GM18511 (cell line): ENCODE data around the gene RYR2.

Experiments
- ATAC-seq: cut with Tn5 transposase; IDR thresholded peaks from one replicate; pipeline ENCODE4 v1.9.1; 2021; ENCODE audit warnings: mild to moderate bottlenecking, moderate library complexity; ENCODE audit not compliant: unreplicated experiment

RYR2 gene

DNA sequence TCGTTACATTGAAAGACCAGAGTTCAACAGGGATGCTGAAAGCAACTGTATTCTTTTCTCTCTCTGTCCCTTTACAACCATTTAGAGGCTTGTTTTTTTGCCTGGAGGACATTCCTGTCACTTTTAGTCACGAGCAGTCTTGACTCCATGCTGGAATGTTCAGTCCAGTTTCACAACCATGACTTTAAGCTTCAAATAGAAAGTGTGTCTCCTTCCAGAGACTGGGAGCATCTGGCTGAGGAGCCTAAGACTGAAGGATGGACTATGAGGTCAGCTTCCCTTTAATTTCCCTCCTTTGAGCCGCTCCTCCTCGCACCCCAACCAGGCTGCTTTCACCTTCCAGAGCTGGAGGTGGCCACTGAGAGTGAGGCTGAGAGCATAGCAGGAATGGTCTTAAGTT, 10.5 kb upstream of the RYR2 start:
- ATAC-seq = no peak

DNA sequence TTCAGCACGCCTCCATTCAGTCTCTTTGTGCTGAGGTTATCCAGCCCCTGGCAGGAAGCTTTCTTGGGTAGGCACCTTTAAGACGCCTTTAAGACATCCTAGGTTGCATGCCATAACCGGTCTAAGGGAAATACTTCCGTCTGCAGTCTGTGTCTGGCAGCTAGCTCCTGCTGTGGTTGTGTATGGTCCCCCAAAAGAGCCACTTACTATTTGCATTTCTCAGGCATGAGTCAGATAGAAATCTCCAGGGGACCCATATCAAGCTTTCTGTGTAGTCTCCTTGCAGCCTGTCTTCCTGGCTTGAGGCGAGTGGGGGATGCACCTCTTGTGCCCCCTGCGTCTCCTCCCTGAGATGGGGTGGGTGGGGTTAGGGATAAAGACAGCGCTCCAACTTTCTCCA, 10.0 kb upstream of the RYR2 start:
- ATAC-seq = peak; percentile 74

DNA sequence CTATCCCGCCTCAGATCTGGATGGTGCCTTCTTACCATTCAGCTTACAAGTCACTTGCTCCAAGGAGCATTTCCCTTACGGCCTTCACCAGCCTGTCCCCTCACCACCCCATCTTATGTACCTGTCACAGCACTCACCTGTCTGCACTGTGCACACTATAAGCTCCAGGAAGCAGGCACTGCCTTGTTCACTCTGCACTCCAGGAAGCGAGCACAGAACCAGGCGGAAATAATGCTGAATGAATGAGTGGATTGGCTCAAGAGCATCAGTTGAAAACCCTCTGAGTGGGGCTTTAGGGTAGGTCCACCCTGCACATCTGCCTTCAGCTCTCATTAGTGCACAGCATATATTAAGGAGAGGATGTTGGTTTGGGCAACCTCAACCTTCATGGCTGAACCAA, 8.9 kb upstream of the RYR2 start:
- no peak for ATAC-seq

DNA sequence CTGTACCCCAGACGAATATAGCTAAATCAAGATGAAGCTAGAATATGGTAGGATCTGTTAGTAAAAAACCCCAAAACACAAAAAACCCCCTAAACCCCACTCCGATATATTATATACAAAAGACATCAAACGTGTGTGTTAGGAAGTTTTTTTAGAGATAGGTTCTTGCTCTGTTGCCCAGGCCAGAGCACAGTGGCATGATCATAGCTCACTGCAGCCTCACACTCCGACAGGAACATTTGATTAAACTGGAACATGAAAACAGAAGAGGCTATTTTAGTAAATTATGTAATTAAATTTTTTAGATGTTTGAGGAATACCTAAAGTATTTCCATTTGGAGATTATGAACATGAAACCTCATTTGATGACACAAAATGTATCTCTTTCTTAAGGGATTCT, 8.2 kb upstream of the RYR2 start:
- no peak for ATAC-seq

DNA sequence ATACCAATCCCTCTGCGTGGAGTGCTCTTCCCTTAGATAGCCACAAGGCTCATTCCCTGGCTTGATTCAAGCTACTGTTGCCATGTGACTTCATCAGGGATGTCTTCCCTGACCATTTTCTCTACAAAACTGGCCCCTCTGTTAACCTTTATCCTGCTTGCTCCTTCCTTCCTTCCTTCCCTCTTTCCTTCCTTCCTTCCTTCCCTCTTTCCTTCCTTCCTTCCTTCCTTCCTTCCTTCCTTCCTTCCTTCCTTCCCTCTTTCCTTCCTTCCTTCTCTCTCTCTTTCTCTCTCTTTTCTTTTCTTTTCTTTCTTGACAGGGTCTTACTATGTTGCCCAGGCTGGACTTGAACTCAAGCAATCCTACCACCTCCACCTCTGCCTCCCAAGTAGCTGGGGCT, 6.2 kb upstream of the RYR2 start:
- no peak for ATAC-seq

DNA sequence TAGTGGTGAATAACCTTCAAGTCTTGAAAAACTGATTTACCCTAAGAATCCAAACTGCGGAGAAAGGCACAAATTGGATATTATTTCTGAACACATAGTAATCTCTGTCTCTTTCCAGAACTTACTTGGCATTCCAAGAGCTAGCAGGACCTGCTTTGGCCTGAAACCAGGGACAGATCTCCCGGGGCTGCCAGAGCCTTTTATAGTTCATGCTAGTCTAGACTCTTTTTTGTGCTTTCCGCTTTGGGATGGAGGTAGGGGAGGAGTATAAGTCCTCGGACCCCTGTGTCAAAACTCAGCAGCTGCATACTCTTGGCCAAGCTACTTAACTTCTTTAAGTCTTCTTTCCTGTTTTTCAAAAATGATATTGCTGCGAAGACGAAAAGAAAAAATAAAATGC, 3.8 kb upstream of the RYR2 start:
- ATAC-seq = no peak

DNA sequence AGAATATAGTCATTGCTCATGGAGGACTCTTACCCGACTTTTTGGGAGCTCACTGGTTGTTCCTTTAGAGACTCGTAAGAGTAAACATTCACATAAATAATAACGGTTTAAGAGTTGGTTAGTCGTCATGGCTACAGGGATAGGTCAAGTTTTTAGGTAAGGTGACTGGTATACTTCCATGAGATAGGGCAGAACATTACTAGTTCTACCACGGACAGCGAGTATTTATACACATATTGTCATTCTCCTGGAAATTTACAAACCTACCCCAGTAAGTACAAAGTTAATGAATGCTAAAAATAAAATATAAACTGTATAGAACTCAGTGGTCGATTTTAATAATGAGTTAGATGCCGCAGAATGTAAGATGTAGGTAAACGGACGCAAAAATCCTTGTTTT, 1.2 kb upstream of the RYR2 start:
- no peak for ATAC-seq

DNA sequence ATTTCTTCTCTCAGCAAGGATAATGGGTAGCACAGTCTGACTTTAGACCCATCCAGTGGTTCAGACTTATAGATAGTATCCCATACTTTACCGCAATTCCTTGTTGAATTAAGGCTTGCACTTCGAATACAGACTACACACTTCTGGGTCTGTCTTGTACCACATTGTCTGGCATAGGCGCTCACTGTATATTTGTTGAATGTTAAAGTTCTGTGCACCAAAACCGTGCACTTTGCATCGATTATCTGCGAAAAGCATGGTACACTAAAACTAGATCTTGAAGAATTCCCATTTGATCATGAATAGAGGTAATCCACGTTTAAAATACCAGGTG, 556 bp upstream of the RYR2 start:
- no peak for ATAC-seq

DNA sequence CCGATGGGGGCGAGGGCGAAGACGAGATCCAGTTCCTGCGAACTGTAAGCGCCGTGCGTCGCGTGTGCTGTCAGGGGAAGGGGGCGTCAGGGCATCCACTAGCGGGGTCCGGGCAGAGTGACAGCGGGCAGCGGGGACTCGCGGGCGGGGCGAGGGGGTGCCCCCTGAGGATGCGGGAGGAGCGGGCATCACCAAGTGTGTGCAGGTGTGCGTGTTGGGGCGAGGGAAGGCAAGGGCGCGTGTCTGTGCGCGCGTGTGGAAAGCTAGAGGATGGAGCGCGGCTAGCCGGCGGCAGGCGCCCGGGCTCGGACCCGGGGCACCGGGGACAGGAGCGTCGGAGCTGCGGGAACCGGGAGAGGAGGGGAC, 525 bp downstream of the RYR2 start:
- ATAC-seq = no peak

DNA sequence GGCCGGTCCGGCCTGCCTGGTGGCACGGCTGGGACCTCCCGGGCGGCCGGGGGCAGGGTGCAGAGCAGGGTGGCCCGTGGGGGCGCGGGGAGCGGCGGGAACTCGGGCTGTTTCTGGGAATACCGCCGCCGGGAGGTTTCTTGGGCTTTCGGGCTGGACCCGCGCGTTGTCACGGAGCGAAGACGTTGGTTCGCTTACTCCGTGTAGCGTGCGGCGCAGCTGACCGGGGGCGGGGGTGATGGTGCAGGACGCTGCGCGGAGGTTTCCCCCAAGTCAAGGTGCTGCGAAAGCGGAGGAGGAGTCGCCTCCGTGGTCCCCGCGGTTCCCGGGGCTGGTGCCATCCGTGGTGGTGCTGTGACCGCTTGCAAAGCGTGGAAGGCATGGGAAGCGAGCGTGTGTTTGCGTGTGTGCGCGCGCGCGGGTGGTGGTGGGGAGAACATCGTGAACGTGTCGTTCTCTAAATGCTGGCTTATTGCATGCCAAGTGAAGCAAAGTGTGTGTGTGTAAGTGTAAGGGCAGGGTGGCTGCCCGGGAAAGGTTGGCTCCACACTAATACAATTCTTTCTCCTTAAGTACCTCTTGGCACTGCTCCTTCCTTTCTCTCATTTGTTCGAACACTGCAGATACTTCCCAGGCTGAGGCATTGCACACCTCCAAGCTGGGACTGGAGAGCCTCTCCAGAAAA, 1.1 kb downstream of the RYR2 start:
- no peak for ATAC-seq

DNA sequence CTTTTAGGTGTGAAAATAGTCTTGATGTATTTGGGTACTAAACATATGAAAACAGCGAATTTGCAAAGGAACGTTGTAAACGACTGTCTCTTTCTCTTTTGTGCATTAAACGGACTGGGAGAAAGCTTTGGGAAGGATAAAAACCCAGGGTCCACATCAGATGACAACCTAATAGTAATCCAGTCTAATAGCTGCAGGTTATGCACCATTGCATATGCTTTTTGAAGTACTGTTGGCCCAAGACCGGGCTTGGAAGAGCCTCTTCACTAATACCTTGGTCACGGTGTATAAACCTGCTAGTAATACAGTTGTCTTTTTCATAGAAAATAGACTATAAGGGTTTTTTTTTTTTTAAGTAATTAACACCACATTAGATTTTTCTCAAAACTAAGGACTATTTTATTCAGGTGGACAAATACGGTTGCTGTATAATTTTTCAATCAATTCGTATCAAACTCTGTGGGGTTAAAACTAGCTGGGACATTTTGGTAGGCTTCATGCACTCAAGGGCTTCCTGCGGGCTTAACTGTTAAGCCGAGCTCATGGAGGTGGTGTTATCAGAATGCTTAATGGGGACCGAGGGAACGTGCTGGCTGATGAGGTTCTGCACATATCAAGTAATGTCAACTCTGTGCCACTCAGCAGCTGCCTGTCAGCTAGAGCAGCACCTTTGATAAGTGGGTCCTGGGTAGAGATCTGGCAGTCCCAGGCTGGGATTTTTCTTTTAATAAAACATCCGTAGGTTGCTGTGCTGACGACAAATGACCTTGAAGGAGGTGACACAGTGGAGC, 2.1 kb downstream of the RYR2 start:
- ATAC-seq = no peak

DNA sequence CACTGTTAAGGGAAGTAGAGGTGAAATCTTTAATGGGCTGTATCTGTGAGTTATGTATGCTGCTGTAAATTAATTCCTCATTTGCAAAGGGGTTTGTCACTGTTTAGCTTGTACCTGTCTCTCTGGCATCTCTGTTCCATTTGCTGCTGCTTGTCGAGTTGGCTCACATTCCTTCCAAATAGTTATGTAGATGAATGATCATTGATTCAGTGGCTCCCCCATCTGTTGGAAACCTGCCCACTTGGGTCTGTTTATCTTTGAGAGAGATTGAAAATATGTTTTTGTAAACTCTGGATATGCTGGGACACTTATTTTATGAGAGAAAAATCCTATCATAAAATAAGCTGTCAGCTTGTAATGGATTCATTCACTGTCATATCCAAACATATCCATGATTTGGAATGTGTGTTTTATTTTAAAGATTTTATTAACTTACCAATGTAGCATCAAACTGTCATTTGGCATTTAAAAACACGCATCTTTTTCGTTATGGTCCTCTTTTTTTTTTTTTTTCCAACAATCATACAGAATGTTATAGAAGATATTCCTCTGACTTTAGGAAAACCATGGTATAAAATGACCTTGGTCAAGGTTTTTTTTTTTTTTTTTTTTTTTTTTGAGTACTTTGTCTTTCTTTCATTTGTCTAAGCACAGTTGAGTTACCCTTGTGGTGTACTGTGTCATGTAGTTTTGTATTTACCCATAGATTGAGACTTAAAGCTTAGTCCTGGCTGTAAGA, 3.5 kb downstream of the RYR2 start:
- ATAC-seq = no peak

DNA sequence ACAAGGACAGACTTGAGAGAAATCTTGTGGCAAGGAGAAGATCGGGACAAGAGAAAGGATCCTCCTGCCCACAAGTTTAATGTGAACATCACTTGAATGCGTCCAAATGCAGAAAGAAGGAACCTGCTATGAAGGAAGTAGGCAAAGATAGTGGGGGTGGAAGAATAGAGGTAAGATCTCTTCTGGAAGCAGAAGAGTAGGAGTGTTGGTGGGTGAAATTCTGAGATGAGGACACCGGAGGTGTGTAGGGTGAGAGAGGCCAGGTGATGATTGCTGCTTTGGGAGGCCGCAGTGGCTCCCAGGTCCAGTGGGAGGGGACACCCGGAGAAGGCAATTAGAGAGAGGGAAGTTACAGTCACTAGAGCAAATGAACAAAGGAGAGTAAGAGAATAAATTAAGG, 6.8 kb downstream of the RYR2 start:
- ATAC-seq = no peak

DNA sequence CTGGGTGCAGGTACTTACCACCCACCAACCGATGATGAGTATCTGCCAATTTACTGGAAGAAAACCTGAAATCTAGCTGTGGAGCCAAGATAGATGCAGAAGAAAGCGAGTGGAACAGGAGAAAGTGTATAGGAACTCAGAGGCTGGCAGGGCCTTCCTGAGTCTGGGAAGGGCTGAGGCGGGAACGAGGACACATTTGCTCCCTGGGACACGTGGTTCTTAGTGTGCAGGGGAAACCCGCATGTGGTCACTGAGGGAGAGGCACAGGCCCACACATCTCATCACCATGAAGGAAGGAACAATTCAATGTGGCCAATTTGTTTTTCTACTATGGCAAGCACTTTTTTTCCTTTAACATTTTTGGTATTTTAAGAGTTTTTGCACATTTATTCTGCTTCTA, 8.2 kb downstream of the RYR2 start:
- ATAC-seq = no peak

DNA sequence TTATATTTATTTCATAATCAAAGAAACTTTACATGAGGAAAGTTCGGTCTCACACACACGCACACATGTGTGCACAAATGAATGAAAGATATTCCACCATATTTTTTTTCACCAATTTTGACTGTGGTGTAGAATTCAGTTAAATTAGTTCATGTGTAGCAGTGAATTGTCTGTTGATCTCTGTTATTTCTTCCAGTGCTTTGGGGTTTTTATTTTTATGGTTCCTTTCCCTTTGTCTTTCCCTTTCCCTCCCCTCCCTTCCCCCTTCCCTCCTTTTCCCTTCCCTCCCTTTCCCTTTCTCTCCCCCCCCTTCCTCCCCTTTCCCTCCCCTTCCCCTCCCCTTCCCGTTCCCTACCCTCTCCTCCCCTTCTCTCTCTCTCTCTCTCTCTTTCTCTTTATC, 8.9 kb downstream of the RYR2 start:
- ATAC-seq = no peak

DNA sequence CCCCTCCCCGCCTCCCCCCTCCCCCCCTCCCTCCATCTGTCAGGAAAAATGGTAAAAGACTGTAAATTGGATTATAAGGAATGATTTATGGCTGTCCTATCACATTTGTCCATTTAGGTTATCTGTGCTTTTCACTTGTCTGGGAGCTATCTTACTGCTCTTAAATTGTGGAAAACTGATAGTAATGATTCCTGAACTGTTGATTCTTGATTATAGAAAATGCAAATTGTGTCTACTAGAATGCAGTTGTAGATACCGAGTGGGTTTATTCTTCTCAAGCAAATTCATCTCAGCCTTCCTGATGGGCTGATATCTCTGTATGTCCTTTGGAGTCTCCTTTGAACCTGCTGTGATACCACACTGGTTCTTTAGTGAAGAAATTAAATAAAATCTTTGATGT, 12.3 kb downstream of the RYR2 start:
- no peak for ATAC-seq

DNA sequence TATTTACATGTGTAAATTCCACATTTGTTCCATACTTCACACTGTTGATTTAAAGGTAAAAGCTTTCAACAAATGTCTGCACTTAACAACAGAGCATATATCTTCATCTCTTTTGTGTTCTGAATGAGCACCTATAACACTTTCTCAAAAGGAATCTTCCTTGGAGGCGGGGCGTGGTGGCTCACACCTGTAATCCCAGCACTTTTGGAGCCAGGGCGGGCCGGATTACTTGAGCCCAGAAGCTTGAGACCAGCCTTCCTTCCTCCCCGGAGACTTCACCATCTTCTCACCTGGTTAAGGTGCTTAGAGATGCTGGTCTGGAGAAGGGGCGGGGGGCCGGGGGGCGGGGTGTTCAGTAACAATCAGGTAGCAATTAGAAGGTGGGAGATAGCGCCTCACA, 16.5 kb downstream of the RYR2 start:
- ATAC-seq = no peak

DNA sequence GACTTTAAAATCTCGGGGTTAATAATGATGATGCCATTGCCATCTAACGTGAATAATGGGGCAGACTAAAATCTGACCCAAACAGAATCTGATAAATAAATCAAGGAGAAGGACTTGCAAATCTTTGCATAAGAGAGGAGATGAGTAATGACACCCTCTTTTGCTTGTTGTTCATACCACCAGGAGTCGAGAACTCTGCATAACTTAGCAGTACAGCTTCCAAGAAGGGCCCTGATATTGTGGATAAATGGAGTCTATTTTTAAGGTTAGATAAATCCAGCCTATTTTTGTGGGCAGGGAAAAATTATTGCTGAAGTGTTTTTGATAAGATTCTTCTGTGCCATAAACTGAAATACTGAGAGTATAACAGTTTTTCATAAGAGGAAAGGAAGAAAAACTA, 17.3 kb downstream of the RYR2 start:
- no peak for ATAC-seq

DNA sequence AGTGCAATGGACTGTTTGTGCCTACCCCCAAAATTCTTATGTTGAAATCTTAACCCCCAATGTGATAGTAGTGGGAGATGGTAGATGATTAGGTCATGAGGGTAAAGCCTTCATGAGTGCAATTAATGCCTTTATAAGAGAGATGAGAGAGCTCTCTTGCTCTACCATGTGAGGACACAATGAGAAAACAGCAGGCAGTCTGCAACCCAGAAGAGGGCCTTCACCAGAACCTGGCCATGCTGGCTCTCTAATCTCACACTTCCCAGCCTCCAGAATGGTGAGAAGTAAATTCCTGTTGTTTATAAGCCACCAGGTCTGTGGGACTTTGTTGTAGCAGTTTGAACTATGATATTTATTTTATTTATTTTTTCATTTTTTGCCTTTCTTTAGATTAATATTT, 21.0 kb downstream of the RYR2 start:
- no peak for ATAC-seq

DNA sequence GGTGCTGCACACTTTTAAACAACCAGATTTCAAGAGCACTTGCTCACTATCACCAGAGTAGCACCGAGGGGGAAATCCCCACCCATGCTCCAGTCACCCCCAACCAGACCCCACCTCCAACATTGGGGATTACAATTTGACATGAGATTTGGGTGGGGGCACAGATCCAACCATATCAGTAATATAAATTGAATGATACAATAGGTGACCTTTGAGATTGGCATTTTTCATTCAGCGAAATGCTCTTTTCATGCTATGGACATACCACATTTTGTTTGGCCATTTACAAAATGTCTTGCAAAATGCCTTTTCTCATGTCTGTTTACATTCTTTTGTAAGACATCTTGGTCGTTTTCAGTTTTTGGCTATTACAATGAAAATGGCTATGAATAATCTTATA, 23.9 kb downstream of the RYR2 start:
- ATAC-seq = no peak

DNA sequence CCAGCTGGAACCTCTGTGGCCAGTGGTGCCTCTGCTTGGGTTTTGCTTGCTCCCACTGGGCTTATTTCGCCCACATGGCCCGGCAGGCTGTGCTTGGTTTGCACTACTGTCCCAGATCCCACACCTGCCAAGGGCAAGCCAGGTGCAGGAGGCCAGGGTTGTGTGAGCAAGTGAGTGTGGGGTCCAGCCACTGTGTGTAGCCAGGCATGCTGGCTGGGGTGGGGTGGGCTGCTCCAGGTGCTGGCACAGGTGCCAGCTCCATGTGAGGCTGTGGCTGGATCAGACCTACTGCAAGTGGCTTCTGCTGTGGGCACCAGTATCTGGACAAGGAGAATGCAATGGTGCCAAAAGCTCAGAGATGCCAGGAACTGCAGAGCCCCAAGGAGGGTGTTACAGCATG, 28.5 kb downstream of the RYR2 start:
- ATAC-seq = no peak

DNA sequence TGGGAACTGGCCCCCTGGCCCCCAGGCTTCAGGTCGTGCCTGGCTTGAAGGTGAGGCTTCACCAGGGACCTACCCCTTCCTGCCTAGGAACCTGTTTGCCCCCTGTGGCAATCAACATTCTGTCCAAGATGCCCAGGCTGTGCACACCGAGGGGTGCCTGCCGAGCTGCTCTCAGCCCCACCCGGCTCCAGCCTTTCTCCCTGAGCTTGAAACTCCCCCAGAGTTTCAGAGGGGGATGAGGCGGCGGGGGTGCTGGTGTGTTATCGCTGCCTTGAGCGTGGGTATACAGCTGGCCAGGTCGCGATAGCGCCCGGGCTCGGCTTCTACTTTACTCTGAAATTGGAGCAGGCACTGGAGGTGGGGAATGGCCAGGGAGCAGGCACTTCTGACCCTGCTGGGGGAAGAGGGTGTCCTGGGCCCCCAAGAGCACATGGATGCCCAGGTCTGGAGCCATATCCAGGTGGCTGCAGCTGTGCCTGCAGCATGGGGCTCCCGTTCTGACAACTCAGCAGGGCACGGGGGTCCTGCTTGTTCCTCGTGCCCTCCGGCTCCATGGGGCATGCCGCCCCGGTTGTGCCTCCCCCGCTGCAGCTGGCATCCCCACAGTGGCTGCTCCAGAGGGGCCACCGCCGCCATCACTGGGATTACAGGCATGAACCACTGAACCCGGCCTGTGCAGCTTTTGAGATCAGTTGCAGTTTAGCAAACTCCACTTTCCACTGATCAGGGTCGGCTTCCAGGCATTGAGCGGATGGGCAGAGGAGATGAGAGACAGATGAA, 29.8 kb downstream of the RYR2 start:
- no peak for ATAC-seq
